NCI-H526 (cell line): ENCODE data around the gene FARS2.
A peak's percentile ranks its signal among the peaks of the same experiment; 100 is the strongest.
"Not testable (repeated sequence)": the region's sequence is repeated elsewhere in the genome, so short reads cannot be mapped to it uniquely, and the experiment has no call there.

Source experiments
- DNase-seq, 2 experiments: peaks; one replicate each; lab custom pipeline; 2025; lab: John Stamatoyannopoulos, UW

Gene FARS2

DNA sequence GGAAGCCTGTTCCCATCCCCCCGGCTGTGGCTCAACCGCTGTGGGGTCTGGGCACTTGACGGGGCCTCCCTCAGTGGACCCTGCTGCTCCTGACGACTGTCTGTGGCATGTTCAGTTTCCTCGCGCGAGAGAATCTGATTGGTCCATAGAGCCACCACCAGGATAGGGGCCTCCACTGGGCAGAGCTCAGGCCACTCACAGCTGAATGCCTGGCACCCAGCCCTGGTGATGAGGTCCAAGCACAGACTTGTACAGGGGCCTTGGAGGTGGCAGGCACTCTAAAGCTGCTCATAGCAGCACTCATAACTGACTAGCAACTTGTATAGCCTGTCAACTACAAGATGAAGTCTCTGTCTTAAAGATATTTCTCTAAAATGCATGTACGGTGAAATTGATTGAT, 377.4 kb downstream of the FARS2 start:
- no peak for DNase-seq

DNA sequence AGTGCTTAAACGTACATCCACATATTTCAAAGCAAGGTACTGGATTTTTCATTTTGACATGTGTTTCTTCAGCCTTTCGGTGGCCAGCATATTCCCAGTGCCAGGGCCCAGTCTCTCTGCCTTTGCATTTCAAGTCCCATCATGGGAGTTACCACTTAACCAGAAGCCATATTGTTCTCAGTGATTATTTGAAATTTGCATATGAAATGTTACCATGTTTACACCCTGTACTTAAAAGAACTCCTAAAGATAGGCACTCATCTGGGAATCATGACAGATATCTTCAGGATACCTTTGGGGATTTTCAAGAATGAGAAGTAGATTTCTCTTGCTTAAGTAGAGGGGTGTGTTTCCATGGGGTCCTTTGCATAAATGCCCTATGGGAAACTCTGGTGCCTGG, 377.9 kb downstream of the FARS2 start:
- peak in 1 of 2 experiments; percentile 8 for DNase-seq

DNA sequence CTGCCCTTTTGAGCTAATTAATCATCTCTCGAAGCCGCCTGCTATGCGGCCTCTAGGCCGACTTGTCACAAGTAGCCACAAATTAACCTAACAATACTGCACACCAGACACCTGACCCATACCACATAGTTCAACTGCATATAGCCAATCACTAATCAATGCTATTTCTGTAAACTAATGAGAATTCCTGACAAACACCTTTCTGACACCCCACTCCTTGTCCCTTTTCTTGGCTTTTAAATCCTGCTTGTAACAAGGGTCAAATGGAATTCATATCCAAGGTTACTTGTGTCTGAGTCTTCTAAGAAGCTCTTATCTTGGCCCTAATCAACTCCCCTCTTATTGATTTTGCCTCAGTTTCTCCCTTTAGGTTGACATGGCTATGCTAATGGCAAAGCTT, 379.3 kb downstream of the FARS2 start:
- DNase-seq = no peak

DNA sequence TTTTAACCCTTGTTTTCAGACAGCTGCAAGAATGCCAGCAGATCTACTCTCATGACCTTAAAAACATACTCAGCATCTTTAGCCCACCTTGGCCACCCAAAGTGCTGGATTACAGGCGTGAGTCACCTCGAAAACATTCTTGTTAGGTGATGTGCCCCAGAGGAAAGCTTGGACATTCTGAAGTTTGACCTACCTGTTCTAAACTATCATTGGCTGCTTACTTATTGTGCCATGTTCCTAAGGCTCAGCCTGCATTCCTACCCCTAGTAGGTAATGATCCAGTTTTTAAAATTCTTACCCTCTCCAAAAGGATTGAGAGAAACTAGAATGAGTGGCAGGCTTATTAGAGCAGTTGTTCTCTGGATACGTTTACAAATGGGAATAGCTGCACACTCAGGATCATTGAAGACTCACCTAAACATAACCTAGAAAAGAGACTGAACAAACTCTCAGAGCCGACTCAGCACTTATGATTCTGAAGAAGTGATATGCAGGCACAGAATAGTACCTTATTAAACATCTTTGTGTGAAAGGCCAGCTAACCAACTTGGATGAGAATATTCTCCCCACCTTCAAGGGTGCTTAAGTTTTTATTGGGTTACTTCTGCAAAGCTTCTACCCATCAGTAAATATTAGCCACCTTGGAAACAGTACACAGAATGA, 383.3 kb downstream of the FARS2 start:
- DNase-seq = no peak

DNA sequence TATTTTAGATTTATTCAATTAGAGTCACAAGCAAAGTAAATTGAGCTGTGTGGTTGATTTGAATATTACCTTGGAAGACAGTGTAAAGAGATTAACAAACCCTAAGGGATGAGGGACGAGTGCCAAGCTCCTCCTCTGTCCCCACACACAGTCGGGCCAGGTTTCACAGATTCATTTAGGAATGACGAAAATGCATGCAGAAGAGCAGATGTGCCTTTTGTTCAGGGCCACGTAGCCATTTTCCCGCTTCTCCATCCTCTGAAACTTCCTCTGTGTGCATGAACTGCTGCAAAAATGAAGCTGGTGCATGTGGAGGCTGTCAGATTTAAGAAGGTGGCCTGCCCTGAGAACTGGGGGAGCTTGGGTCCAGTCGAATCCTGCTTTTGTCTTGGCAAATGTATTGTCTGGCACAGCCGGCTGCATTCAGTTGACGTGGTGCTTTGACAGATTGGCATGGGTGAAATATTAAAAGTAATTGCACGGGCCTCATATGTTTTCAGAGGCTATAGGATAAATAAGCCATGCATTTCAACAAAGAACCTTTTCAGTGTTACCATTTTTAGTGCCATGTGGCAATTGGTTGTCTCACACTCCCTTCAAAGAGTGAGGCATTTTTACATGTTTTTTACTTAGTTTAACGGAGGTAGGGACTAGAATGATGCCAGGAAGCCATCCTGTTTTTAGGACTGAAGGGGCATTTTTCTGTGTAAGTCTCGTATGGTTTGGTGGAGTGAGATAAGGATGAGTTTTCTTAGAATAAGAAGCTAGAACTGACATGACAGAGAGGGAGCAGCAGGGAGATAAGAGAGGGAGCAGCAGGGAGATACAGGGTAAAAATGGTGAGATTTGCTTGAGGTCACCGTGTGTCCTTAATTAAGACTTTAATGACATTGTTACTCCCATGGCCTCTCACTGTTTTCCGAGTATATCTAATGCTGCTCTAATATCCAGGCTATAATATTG, 384.3 kb downstream of the FARS2 start:
- peak in 1 of 2 experiments; percentile 7 for DNase-seq

DNA sequence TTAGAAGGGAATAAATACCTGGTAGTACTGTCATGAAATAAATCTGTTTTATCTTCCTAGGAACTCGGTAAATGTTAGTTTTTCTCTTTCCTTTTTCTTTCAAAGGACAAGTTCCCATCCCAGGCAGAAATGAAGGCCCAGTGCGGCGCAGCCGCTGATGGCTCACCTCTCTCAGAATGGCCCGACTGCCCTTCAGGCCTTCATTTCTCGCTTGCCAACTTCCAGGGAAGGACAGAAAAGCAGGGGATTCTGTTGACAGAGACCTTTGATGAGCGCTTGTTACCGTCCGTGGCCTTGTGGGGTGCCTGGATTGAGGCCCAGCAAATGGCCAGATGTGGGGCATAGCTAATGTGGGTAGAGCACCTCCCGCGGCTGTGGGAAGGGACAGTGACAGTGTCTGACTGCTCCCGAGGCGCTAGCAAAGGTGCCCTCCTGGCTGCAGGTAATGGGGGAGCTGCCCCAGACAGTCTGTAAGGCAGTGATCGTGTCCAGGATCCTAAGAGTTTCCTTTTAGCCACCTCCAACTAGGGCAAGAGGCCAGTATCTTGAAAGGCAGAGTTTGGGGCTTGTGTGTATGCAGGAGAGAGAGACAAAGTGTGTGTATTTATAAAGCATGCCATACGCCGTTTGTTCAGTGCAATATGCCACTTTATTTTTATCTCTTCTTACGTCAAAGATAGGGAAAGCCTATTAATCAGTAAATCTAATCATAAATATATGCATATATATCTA, 391.3 kb downstream of the FARS2 start:
- DNase-seq = no peak

DNA sequence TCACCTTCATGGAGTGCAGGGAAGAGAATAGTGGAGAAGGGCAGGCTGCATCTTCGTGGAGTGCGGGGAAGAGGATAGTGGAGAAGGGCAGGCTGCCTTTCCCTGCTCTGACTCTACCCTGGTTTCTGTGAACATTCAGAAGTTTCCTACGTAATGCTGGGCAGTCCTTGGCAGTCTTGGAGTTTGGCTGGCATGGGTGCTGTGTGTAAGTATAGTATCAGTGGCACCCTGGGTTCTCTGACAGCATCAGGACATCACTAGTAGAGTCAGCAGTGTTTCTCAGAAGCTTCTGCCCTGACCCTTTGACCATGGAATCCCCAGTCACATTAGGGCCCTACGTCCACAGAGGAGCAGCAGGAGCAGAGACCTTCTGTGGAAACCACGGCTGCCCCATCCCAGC, 392.5 kb downstream of the FARS2 start:
- DNase-seq = no peak

DNA sequence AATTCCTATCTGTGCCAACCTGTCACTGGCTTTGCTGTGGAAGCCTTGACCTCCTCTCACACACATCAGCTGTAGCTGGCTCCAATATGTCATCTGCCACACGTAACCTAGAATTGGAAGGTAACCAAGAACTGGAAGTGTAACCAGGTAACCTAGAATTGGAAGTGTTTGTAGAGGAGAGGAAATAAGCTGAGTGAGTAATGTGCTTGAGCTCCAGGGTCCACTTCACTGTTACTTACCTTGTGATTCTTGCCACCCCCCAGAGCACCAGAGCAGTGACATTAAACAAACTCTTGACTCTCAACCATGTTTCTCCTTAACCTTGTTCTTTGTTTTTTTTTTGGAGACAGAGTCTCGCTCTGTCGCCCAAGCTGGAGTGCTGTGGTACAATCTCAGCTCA, 394.9 kb downstream of the FARS2 start:
- DNase-seq = no peak

DNA sequence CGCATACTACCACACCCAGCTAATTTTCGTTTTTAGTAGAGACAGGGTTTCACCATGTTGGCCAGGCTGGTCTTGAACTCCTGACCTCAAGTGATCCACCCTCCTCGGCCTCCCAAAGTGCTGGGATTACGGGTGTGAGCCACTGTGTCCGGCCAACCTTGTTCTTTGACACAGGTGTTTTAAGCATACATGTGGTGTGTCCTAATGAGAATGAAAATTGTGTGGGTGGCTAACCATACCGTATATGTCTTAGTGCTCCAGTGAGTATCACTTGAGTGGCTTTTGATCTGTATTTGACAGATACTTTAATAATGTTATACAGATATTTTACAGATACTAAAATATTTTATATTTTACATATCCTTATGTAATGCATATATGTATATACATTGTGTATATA, 395.4 kb downstream of the FARS2 start:
- DNase-seq = not testable (repeated sequence)

DNA sequence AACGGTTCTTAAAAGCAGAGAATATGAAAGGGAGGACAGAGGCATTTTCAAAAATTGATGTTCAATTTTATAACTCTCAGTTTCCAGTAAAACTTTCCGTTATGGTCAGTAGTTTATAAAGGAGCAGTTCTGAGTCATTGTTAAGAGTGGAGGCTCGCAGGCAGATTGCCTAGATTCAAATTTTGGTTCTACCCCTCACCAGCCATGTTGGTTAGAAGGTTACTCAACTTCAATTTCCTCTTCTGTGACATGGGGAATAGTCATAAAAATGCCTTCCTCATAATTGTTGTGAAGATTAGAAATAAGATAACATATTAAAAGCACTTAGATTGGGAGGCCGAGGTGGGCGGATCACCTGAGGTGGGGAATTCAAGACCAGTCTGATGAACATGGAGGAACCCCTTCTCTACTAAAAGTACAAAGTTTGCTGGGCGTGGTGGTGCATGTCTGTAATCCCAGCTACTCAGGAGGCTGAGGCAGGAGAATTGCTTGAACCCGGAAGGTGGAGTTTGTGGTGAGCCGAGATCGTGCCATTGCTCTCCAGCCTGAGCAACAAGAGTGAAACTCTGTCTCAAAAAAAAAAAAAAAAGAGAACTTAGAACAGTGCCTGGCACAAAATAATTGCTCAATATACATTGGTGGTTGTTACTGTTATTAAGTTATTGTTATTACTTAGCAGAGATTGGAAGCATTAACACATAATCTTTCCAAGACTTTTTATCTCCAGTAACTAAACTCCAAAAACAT, 396.5 kb downstream of the FARS2 start:
- DNase-seq = no peak

DNA sequence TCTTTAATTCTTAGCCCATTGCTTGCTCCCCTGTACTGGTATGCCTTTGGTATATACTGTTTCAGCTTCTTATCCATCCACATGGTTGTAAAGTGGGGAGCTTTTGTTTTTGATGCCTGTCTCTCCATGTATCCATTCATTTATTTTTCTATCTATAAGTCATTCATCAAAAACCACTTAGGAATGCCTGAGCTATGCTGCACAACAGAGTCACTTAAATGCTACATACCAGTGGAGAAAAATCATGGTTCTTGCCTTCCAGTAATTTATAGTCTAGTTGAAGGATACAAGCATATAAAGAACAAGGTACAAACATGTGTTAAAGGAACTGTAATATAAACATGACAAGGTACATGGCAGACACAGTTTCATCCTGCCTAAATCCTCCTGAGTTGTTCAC, 398.2 kb downstream of the FARS2 start:
- no peak for DNase-seq

DNA sequence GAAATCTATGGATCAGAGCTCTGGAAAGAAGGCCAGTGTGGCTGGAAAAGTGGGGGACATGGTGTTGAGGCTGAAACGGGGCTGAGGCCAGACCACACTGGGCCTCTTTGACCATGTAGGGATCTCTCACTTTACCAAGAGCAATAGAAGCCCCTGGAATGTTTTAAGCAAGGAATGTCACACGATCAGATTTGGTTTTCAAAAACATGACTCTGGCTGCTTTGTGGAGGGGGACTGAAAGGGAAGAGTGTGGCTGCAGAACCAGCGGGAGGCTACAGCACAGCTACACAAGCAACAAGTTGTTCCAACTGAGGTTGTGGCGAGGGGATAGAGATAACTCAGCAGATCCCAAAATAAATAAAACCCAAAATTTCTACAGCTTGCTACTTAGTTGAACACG, 399.5 kb downstream of the FARS2 start:
- no peak for DNase-seq

DNA sequence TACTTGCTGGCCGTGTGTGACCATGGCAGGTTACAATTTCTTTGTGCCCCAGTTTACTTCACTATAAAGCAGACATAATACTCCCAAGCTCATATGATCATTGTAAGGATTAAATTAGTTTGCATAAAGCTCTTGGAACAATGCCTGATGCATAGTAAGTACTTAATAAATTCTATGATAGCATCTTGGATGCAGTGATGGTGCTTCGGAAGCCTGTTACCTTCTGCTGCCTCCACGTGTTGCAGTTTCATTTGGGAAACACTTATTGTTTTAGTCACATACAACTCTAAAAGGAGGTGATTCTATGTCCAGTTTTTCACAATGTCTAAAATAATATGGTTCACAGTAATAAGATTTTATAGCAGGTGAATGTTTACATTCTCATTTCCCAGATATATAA, 401.5 kb downstream of the FARS2 start:
- no peak for DNase-seq

DNA sequence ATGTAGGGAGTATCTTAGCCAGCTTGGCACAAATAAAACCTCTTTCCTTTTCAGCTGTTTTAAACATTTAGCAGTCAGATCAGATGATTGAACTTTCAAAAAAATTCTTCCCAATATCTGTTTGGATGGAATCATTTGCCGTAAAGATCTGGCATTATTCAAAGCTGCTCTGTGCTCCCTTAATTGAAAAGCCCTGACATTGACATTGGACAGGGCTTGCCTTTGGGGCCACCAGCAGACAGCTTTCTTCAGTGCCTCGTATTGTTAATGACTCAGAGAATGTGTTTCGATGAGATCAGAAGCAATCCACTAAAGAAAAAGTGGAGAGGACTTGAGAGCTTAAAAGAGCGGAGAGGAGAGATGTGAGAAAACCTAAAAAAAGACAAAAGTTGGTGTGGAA, 401.9 kb downstream of the FARS2 start:
- no peak for DNase-seq

DNA sequence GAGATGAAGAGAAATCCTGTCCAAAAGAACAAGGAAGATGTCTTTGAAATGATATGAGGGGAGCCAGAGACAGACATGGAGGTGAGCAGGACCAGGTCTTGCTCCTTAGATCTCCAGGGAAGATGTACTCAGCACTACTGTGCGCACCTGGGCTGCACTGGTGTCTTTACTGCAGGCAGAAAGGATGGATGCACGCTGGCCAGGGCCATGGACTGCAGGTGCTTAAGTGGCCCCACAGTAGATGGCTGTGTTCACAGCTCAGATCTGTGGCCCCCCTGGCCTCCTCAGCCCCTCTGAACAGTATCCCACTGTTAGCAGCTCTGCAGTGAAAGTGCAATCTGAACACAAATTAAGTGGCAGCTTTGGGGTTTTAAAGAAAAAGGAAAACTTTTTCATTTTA, 402.4 kb downstream of the FARS2 start:
- DNase-seq = no peak

DNA sequence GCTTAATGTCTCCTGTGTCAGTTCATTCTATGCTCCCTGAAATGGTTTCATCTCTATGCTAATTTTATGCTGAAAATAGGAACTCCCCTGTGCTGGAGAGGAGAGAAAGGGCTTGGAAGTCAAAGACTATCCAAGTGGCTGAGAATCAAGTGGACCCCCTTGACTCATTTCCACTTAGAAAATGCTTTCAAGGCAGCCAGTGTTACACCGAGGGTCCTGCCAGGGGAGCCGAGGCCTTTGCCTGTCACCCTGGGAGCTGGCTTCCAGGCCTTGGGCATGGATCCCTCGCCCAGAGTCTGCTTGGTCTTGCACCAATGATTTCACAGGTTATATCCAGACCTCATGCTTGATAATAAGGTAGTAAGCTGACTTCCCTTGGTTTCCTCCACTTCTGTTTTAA, 402.8 kb downstream of the FARS2 start:
- DNase-seq = no peak

DNA sequence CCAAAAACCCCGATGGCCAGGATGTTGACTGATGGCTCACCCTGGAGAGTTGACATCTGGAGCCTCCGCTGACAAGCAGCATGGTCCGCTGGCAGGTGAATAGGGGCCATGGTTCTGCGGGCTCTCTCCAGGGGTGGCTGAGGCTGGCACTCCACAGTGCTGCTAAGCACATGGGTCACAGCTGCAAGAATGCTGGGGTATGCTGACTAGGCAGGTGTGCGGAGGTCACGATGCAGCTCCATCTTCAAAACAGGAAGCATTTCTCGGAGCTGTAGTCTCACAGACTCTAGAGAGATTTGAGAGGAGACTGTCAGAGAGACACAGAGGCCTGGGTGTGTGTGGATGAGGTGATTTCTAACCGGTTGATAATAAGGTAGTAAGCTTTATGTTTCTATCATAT, 403.9 kb downstream of the FARS2 start:
- DNase-seq = no peak

DNA sequence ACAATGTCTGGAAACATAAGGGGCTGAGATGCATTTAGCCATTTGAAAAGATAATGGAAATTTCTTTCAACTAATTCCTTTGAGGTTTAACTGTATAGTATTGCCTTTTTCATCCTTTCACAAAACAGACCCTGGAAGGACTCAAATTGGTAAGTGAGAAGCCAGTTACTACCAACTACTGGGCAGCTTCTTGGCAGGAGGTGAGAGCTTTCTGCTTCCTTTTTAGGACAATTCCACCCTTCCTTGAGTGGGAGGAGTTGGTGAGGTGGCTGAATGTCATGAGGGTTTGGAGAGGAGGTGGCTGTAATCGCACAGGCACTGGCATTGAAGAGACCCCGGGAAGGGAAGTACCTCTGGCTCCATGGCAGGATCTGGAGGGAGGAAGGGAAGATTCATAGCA, 404.4 kb downstream of the FARS2 start:
- no peak for DNase-seq

DNA sequence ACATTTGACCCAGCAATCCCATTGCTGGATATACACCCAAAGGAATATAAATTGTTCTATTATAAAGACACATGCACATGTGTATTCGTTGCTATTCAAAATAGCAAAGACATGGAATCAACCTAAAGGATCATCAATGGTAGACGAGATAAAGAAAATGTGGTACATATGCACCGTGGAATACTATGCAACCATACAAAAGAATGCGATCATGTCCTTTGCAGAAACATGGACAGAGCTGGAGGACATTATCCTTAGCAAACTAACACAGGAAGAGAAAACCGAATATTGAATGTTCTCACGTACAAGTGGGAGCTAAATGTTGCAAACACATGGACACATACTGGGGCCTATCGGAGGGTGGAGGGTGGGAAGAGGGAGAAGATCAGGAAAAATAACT, 405.4 kb downstream of the FARS2 start:
- DNase-seq = no peak

DNA sequence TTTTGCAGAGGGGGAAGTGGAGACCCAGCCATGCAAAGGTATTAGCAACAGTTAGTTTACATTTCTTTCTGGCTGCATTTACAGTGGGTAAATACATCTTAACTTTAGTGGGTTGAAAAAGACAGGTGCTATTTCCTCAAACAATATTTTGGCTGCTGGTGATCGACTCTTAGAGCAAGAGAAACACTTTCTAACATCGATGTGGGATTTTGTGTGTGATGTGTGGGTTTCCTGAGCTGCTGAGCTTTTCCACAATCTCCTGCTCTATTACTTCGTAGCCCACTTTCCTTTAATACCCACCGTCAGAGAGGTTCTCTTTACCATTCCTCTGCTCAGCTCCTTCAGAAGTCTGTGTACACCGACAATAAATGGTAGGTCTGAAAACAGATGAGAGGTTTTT, 406.4 kb downstream of the FARS2 start:
- DNase-seq = no peak

DNA sequence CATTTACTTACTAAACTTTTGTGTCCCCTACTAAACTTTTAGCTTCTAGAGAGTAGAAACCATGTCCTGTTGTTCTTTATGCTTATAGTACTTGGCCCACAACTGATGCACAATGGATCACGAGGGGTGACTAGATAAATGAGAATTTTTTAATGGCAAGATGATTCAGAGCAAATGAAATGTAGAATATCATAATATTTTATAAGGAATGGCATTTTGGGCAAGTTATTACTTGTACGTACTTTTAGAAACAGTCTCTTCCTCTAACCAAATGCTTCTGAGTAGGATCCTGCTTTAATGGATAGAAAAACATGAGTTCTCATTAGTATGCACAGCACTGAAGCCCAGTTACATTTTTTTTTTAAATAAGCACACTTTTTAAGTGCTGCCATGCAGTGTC, 409.1 kb downstream of the FARS2 start:
- DNase-seq = no peak
